ENCODE measurements around the gene SYNE2. TPM values are rescaled to one million over a fixed set of nuclear protein-coding genes. Genes with fewer than 3 reads are reported as not detected.
A peak's percentile ranks its signal among the peaks of the same experiment; 100 is the strongest.

Gene SYNE2
- total RNA-seq, 2 experiments from 2014 or later = 18.4 to 21.8 TPM

DNA sequence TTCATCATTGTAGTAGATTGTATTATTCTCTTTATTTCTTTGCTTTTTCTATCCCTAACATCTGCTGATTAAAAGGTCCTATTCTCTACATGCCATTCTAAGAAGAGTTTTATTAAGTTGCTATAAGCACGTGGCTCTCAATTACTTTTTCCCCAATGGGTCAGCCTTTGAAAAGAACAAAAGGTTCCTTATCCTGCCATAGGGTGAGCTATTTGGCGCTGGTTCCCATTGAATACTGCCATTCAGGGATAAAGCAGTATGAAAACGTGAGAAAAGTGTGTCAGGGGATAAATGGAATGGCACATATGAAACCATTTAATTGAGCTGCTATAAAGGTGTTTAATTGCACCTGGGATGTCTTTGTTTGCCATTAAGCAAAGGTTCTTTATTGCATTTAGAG lies 80.9 kb downstream of the SYNE2 start:
- Mint-ChIP-seq H3K36me3 (ENCODE audit: low read depth) (peaks cover 3% of the 10 kb centered on the region), H3K4me1 (peaks cover 15% of the 10 kb centered on the region), H3K27ac (no peak overlapping the region), H3K9me3 (ENCODE audit: low read depth) (no peaks in the 10 kb centered on the region), H3K4me3 (no peak overlapping the region), H3K27me3 (no peaks in the 10 kb centered on the region)
- intact Hi-C loops (cut with DNase I, micrococcal nuclease) = loop anchor here in 1 of 2 experiments (2.0 kb wide), 1 partner anchor 25 kb away; no protein-coding TSS in a partner anchor
- DNase-seq (no peak), ATAC-seq (no peak)
- ChIA-PET CTCF (interaction anchor here (0.7 kb wide), 1 partner anchor 15 kb away, joined by 3 read pairs; no protein-coding TSS in a partner anchor), POLR2A (interaction anchor here (0.6 kb wide), 1 partner anchor 45 kb away, joined by 5 read pairs; no protein-coding TSS in a partner anchor)

DNA sequence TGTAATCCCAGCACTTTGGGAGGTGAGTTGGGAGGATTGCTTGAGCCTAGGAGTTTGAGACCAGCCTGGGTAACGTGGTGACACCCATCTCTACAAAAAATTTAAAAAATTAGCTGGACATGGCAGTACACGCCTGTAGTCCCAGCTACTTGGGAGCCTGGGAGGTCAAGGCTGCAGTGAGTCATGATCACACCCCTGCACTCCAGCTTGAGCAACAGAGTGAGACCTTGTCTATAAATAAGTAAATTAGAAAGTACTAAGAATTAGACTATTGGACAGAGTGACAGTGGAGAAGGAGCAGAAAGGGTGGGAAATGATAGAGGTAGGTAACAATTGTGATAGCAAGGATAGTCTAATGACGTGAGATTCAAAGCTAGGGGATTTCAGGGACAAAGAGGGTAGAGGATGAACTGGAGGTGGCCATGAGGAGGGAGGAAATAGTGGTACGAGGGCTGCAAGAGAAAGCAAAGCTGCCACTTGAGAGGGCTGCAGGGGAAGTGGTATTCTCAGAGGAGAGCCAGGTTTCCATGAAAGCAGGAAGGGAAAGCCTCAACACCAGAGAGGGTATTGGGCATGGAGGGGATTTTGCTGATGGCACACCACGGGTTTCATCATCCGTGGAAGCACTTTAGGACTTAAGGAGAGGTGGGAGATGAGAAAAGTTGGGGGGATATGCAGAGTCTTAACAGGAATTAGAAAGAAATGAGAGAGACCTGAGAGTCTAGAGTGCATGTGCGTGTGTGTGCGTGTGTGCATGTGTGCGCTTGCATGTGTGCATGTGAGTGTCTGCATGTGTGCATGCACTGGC lies 85.6 kb downstream of the SYNE2 start:
- H3K27ac Mint-ChIP-seq = no peak overlapping the region
- H3K4me1 Mint-ChIP-seq = peaks cover 28% of the 10 kb centered on the region
- no peak overlapping the region for H3K4me3 Mint-ChIP-seq
- no peaks in the 10 kb centered on the region for H3K27me3 Mint-ChIP-seq
- ATAC-seq = peak; percentile 43
- CTCF ChIA-PET = interaction anchor here (0.6 to 1.2 kb wide), 4 partner anchors 18 to 138 kb away, joined by 3 to 5 read pairs (median 3); no protein-coding TSS in a partner anchor
- intact Hi-C loops (cut with DNase I, micrococcal nuclease) = no loop called here
- DNase-seq = peak; percentile 18
- POLR2A ChIA-PET = no interaction called here
- peaks cover 14% of the 10 kb centered on the region for H3K36me3 Mint-ChIP-seq (ENCODE audit: low read depth)
- H3K9me3 Mint-ChIP-seq (ENCODE audit: low read depth) = no peaks in the 10 kb centered on the region

GRCh38 chr14:63939006-63939270 lies 86.1 kb downstream of the SYNE2 start:
- intact Hi-C loops (cut with DNase I, micrococcal nuclease) = no loop called here
- ChIA-PET POLR2A (no interaction called here), CTCF (interaction anchor here (0.6 to 1.2 kb wide), 3 partner anchors 18 to 139 kb away, joined by 3 to 5 read pairs (median 3); no protein-coding TSS in a partner anchor)
- DNase-seq = no peak
- no peaks in the 10 kb centered on the region for H3K9me3 Mint-ChIP-seq (ENCODE audit: low read depth)
- no peak overlapping the region for H3K27ac Mint-ChIP-seq
- H3K27me3 Mint-ChIP-seq = no peaks in the 10 kb centered on the region
- H3K4me1 Mint-ChIP-seq = peaks cover 25% of the 10 kb centered on the region
- no peak overlapping the region for H3K4me3 Mint-ChIP-seq
- peaks cover 14% of the 10 kb centered on the region for H3K36me3 Mint-ChIP-seq (ENCODE audit: low read depth)
- no peak for ATAC-seq

- DNase-seq (no peak), ATAC-seq (peak; percentile 38)
- no peaks in the 10 kb centered on the region for H3K27me3 Mint-ChIP-seq
- CTCF ChIA-PET = no interaction called here
- peaks cover 23% of the 10 kb centered on the region for H3K4me1 Mint-ChIP-seq
- peaks cover 16% of the 10 kb centered on the region for H3K36me3 Mint-ChIP-seq (ENCODE audit: low read depth)
- no peak overlapping the region for H3K4me3 Mint-ChIP-seq
- POLR2A ChIA-PET = no interaction called here
- H3K9me3 Mint-ChIP-seq (ENCODE audit: low read depth) = no peaks in the 10 kb centered on the region
- intact Hi-C loops (cut with DNase I, micrococcal nuclease) = loop anchor here (5.0 kb wide), 1 partner anchor 88 kb away; the partner anchor contains the start of gene SYNE2 (in 2 of the 2)
- H3K27ac Mint-ChIP-seq = peak overlapping the region; percentile 16
Observed at GRCh38 chr14:63940387-63940786, 87.6 kb downstream of the SYNE2 start.

GRCh38 chr14:63941023-63941422 lies 88.2 kb downstream of the SYNE2 start:
- Mint-ChIP-seq H3K4me3 (no peak overlapping the region), H3K9me3 (ENCODE audit: low read depth) (no peaks in the 10 kb centered on the region), H3K27me3 (no peaks in the 10 kb centered on the region), H3K27ac (no peak overlapping the region), H3K36me3 (ENCODE audit: low read depth) (peaks cover 16% of the 10 kb centered on the region), H3K4me1 (peaks cover 23% of the 10 kb centered on the region)
- ATAC-seq = peak; percentile 60
- ChIA-PET POLR2A (no interaction called here), CTCF (no interaction called here)
- DNase-seq = no peak
- intact Hi-C loops (cut with DNase I, micrococcal nuclease) = loop anchor here (5.0 kb wide), 1 partner anchor 89 kb away; the partner anchor contains the start of gene SYNE2 (in 2 of the 2)

DNA sequence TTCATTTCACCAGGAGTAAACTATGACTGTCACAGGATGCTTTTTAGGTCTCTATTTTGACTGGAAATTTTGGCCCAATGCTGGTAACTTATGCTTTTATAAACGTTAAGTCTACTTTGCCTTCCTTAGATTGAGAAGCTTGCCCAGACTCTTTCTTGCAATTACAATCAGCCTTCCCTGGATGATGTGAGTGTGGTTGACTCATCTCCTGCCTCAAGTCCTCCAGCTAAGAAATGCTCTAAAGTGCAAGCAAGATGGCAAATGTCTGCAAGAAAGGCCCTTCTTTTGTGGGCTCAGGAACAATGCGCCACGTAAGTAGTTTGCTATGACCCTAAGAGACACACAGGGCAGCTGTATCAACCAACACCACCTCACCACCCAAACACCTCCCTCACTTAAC lies 96.9 kb downstream of the SYNE2 start:
- intact Hi-C loops (cut with DNase I, micrococcal nuclease) = no loop called here
- CTCF ChIA-PET = interaction anchor here (0.9 kb wide), 1 partner anchor 32 kb away, joined by 3 read pairs; no protein-coding TSS in a partner anchor
- Mint-ChIP-seq H3K36me3 (ENCODE audit: low read depth) (peaks cover 17% of the 10 kb centered on the region), H3K4me1 (no peaks in the 10 kb centered on the region), H3K9me3 (ENCODE audit: low read depth) (no peaks in the 10 kb centered on the region), H3K4me3 (no peak overlapping the region), H3K27ac (no peak overlapping the region), H3K27me3 (no peaks in the 10 kb centered on the region)
- ATAC-seq (no peak), DNase-seq (no peak)
- POLR2A ChIA-PET = no interaction called here

GRCh38 chr14:63951021-63951420 lies 98.2 kb downstream of the SYNE2 start:
- Mint-ChIP-seq H3K4me3 (no peak overlapping the region), H3K27me3 (no peaks in the 10 kb centered on the region), H3K9me3 (ENCODE audit: low read depth) (no peaks in the 10 kb centered on the region), H3K27ac (no peak overlapping the region), H3K4me1 (no peaks in the 10 kb centered on the region), H3K36me3 (ENCODE audit: low read depth) (peaks cover 18% of the 10 kb centered on the region)
- intact Hi-C loops (cut with DNase I, micrococcal nuclease) = no loop called here
- ATAC-seq = no peak
- ChIA-PET POLR2A (no interaction called here), CTCF (no interaction called here)
- DNase-seq = no peak

DNA sequence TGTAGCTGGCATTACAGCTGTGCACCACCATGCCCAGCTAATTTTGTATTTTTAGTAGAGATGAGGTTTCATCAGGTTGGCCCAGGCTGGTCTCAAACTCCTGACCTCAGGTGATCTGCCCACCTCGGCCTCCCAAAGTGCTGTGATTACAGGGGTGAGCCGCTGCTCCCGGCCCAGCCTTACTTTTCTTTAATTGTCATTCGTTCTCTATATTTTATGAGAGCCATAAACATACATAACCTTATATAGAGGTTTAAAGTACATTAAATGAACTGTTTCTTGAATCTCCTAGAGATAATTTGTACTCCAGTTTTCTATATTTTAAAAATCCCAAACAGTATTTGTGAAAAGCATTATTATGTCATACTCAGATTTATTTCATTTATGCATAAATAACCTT lies 98.6 kb downstream of the SYNE2 start:
- Mint-ChIP-seq H3K9me3 (ENCODE audit: low read depth) (no peaks in the 10 kb centered on the region), H3K4me3 (no peak overlapping the region), H3K36me3 (ENCODE audit: low read depth) (peaks cover 19% of the 10 kb centered on the region), H3K27me3 (no peaks in the 10 kb centered on the region), H3K27ac (no peak overlapping the region), H3K4me1 (no peaks in the 10 kb centered on the region)
- ATAC-seq (no peak), DNase-seq (no peak)
- intact Hi-C loops (cut with DNase I, micrococcal nuclease) = no loop called here
- ChIA-PET CTCF (interaction anchor here (1.0 kb wide), 1 partner anchor 17 kb away, joined by 3 read pairs; no protein-coding TSS in a partner anchor), POLR2A (no interaction called here)

- no peaks in the 10 kb centered on the region for H3K4me1 Mint-ChIP-seq
- intact Hi-C loops (cut with DNase I, micrococcal nuclease) = no loop called here
- H3K9me3 Mint-ChIP-seq (ENCODE audit: low read depth) = no peaks in the 10 kb centered on the region
- no peak overlapping the region for H3K4me3 Mint-ChIP-seq
- POLR2A ChIA-PET = no interaction called here
- CTCF ChIA-PET = interaction anchor here (1.0 kb wide), 1 partner anchor 16 kb away, joined by 3 read pairs; no protein-coding TSS in a partner anchor
- no peak overlapping the region for H3K27ac Mint-ChIP-seq
- no peak for ATAC-seq
- peaks cover 23% of the 10 kb centered on the region for H3K36me3 Mint-ChIP-seq (ENCODE audit: low read depth)
- no peaks in the 10 kb centered on the region for H3K27me3 Mint-ChIP-seq
- no peak for DNase-seq
Observed at GRCh38 chr14:63952053-63952932, 99.5 kb downstream of the SYNE2 start.

- ChIA-PET POLR2A (no interaction called here), CTCF (no interaction called here)
- DNase-seq (no peak), ATAC-seq (no peak)
- no peaks in the 10 kb centered on the region for H3K9me3 Mint-ChIP-seq (ENCODE audit: low read depth)
- H3K4me3 Mint-ChIP-seq = no peak overlapping the region
- no peaks in the 10 kb centered on the region for H3K27me3 Mint-ChIP-seq
- H3K27ac Mint-ChIP-seq = no peak overlapping the region
- no peaks in the 10 kb centered on the region for H3K4me1 Mint-ChIP-seq
- H3K36me3 Mint-ChIP-seq (ENCODE audit: low read depth) = peaks cover 23% of the 10 kb centered on the region
- intact Hi-C loops (cut with DNase I, micrococcal nuclease) = no loop called here
Observed at GRCh38 chr14:63952933-63953437, 100.2 kb downstream of the SYNE2 start.

- CTCF ChIA-PET = interaction anchor here (0.5 to 1.0 kb wide), 2 partner anchors 17 to 96 kb away, joined by 3 to 5 read pairs; no protein-coding TSS in a partner anchor
- H3K4me3 Mint-ChIP-seq = no peak overlapping the region
Observed at GRCh38 chr14:63956326-63956725, 103.5 kb downstream of the SYNE2 start.

More at GRCh38 chr14:63956326-63956725, 103.5 kb downstream of the SYNE2 start:
- POLR2A ChIA-PET = no interaction called here
- Mint-ChIP-seq H3K27ac (no peak overlapping the region), H3K4me1 (no peaks in the 10 kb centered on the region), H3K36me3 (ENCODE audit: low read depth) (peaks cover 13% of the 10 kb centered on the region), H3K9me3 (ENCODE audit: low read depth) (no peaks in the 10 kb centered on the region), H3K27me3 (no peaks in the 10 kb centered on the region)
- ATAC-seq (no peak), DNase-seq (no peak)
- intact Hi-C loops (cut with DNase I, micrococcal nuclease) = no loop called here

All from activated CD4-positive, alpha-beta T cell treated with anti-CD3 and anti-CD28 coated beads for 36 hours (primary cell).